ENCODE data around the gene DDX5. TPM values are rescaled to one million over a fixed set of nuclear protein-coding genes. Genes with fewer than 3 reads are reported as not detected.

DDX5 gene
- 100 to 1,000 TPM; 679 to 698 TPM for total RNA-seq

DNA sequence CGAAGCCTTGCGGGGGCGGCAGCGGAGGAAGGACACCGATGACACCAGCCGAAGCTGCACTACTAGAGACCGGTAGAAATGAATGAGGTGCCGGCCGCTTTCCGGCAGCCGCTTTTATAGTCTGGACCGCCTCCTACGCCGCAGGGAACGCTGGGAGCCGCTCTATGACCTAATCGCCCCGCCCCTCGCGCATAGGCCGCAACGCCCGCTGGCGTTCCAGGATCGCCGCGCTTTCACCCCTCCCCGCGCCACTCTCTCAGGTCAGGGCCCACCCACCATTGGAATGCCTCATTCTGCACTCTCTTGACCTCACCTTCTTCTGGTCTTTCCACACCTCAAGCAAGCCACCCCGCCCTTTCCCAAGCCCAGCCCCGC, at the start of gene DDX5:
TSS of gene DDX5 (minus strand) at position 89 of the 375 bp plus-strand sequence. CDS start 170 bp downstream, outside the sequence.
- POLR2A ChIA-PET, result interaction anchor here (0.5 to 4.4 kb wide), 9 partner anchors 10 to 230 kb away, joined by 3 to 90 read pairs (median 5); partner anchors contain the start of gene POLG2
- CTCF ChIA-PET, result interaction anchor here (1.0 to 1.4 kb wide), 3 partner anchors 9 to 15 kb away, joined by 4 to 15 read pairs (median 7); partner anchors contain the start of gene POLG2

DNA sequence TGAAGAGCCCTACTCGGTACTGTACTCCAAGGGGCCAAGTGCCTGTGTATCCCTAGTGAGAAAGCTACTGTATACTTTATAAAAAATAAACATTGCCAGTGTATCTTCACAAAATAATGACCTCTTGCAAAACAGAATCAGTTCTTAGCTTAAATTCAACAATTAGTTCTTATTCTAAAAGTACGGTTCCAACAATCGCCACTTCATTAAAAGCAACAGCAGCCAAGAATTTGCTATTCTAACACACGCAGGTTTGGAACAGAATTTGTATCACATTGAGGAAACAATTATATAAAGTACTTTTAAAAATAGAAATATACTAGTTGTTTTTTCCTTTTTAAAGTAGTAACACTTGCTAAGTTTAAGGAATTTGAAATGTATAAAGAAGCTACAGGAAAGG, 49.2 kb upstream of the DDX5 start:
- POLR2A ChIA-PET, result no interaction called here
- CTCF ChIA-PET, result no interaction called here

DNA sequence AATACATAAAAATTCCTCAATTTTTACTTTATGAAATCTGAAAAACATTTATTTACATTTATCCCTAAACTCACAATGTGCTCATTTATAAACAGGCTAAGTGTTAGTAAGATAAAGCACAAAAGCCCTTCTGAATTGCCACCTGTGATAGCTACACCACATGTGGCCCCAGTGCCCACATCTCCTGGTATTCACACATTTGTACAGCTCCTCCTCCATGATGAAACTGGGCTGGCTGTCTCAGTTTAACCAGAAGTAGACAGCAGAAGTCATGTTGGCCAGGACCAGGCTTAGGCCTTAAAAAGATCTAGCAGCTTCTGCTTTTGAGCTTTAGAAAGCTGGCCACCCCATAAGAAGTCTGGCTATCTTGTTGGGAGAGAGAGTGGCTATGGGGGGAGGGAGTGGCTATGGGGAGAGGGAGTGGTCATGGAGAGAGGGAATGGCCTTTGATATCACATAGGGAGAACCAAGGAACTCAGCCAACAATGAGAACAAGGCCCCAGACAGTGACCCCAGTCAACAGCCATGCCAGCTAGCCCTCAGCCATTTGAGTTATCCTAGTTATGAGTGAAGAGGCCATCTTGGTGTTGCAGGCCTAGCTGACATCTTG, 48.0 kb upstream of the DDX5 start:
- POLR2A ChIA-PET, result no interaction called here
- CTCF ChIA-PET, result no interaction called here

DNA sequence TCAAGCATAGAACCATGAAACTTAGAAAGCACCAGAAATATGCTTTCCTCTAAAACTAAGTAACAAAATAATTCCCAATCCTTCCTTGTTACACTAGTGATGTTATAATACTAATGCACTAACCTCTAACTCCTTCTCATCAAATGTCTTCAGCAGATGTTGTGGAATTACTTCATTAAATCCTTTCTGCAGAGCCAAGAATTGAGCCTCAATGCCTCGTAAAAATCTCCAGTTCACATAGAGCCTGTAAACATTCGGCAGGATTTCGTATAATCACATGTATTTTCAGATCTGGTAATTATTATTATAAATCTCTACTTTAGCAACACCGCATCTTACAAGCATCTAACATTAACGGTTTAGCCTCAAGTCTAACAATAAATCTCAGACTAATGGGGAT, 45.4 kb upstream of the DDX5 start:
- ChIA-PET POLR2A (no interaction called here), CTCF (no interaction called here)

DNA sequence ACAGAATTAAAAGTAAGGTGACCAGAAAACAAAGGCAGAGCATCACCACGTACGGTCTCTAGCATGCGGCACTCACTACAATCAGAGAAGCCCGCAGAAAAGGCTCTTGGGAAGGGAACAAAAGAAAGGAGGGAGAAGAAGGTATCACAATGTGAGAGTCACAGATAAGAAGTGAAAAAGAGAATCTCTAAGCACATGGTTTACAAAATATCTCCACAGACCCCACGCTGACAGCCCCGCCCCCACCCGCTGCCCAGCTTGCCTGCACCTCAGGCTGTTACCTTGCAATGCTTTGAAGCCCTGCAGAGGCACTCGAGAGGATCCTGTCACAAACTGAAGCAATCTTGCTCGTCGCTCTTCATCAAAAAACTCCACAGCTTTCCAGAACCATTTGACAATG, 41.2 kb upstream of the DDX5 start:
- POLR2A ChIA-PET, result no interaction called here
- CTCF ChIA-PET, result no interaction called here

DNA sequence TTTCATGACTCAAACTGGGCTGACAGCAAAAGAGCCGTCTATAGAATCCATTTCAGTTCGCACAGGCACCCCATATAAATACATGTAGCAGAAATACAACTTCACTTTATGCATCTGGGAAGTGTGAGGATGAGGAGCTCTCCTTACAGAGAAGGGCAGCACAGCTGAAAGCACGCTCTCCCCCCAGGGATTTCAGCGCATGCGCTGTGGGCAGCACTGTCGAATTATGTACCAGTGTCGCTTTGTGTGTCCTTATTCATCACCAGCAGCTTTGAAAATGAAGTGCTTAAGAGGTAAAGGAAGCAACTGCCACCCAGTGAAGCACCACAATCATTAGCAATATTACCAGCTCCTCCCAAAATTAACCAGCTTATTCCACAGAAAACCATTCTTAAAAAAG, 40.6 kb upstream of the DDX5 start:
- ChIA-PET CTCF (interaction anchor here (0.6 to 1.6 kb wide), 2 partner anchors 11 to 67 kb away, joined by 3 to 5 read pairs; no protein-coding TSS in a partner anchor), POLR2A (no interaction called here)

DNA sequence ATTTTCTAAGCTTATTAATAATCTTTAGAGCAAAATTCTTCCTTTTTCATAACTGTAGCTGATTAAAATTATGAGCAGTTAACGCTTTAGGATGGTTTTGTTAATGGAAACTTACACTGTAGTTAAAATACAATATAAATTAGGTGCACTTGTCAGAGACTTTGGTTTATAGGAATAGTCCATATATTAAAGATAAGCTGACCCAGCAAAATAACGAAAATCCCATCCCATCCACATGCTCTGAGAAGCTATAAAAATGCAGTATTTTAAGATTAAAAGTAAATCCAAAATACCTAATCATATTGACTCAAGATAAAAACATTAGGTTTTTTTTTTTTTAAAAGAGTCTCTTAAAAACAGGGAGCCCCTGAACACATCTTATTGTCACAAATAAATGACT, 38.7 kb upstream of the DDX5 start:
- CTCF ChIA-PET, result interaction anchor here (0.5 to 0.6 kb wide), 2 partner anchors 70 to 191 kb away, joined by 3 read pairs; no protein-coding TSS in a partner anchor
- POLR2A ChIA-PET, result no interaction called here

DNA sequence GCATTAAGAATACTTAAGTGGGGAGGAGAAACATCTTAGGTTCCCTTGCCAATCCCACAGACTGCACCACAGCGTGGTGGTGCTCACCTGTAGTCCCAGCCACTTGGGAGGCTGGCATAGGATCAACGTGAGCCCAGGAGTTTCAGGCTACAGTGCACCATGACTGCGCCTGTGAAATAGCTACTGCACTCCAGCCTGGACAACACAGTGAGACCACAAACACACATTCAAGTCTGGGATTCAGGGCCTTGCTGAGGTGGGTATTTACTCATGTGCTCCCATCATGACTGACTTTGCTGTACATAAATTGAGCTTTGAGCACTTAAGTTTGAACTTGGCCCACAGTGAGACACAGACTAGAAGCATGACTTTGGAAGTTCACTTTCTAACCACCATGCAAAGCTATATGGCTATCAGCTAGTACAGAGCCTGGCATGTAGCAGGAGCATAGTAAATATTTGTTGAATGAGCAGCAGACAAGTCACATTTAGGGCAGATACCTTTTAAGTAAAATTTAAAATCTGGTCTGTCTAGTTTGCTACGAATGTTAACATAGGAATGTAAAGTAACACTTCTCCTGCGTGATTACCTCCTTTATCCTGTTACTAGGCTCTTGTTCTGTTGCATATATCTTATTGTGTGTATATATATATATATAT, 34.2 kb upstream of the DDX5 start:
- POLR2A ChIA-PET, result no interaction called here

DNA sequence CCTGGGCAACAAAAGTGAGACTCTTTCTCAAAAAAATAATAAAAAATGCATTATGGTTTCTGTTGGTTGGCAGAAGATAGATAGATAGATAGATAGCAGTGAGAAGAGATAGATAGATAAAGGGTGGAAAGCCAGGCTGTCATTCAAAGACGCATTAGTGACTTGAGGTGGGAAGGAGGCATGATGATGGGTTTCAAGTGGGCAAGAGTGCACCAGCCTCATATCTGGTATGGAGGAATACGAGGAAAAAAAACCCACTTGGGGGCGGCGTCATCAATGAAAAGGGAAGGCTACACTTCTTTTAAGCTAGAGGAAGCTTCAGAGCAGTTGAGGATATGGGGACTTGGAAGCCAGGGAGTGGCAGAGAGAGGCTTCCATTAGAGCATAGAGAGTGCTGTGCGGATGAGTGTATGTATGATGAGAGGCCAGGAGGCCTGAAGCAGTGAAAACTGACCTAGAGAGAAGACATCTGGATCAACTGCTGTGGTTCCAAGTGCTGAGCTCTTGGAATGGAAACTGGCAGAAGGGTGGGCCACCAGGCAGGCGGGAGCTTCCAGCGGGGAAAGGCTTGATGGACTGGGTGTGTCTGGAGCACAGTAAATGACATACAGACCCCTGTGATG, 32.5 kb upstream of the DDX5 start:
- ChIA-PET CTCF (interaction anchor here (0.6 kb wide), 1 partner anchor 10 kb away, joined by 5 read pairs; no protein-coding TSS in a partner anchor), POLR2A (no interaction called here)

More for the DNA sequence above, 34.2 kb upstream of the DDX5 start:
- CTCF ChIA-PET, result no interaction called here

DNA sequence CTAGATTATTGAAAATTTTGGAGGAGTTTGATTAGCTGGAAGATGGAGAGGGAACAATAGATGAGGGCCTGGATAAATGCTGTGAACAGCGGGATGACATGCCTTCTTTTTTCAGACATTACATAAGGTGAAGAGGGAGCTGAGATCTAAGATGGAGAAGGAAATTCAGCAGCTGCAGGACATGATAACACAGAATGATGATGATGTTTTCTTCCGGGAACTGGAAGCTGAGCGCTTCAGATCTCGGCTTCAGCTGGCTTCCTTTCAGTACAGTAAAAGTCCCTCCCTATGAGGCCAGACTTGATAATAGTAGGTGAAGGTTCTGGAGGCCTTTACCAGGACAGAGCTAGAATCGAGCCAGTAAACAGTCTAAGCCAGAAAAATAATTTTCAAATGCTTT, 31.4 kb upstream of the DDX5 start:
- ChIA-PET POLR2A (interaction anchor here (0.6 kb wide), 1 partner anchor 82 kb away, joined by 3 read pairs; no protein-coding TSS in a partner anchor), CTCF (no interaction called here)

DNA sequence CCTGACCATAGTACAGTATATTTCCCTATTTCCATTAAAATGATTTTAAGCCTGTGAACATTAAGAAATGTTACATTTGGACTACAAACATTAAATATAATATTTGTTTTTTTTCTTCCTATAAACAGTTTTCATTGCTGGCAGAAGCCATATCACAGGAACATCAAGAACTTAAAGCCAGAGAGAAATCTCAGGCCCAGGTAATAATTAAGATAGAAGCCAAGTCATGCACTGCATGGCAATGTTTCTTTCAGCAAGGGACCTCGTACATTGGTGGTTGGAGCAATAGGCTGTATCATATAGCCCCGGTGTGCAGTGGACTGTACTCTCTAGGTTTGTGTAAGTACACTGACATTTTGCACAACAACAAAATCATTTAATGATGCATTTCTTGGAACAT, 30.8 kb upstream of the DDX5 start:
- POLR2A ChIA-PET, result no interaction called here
- CTCF ChIA-PET, result no interaction called here

DNA sequence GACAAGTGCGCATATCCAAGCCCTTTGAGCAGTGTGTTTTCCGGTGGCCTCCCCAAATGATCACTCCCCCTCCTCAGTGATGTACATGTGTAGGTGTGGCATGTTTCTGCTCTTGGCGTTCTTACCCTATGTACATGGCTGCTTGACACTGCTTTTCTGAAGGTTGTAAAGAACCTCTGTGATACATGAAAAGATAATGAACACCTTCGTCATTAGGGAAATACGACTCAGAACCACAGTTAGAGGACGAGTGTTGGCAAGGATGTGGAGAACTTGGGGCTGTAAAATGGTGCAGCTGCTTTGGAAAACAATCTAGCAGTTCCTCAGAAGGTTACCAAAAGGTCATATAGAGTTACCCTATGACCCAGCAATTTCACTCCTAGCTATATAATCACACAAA, 29.3 kb upstream of the DDX5 start:
- ChIA-PET POLR2A (no interaction called here), CTCF (interaction anchor here (1.9 kb wide), 1 partner anchor 11 kb away, joined by 5 read pairs; no protein-coding TSS in a partner anchor)

DNA sequence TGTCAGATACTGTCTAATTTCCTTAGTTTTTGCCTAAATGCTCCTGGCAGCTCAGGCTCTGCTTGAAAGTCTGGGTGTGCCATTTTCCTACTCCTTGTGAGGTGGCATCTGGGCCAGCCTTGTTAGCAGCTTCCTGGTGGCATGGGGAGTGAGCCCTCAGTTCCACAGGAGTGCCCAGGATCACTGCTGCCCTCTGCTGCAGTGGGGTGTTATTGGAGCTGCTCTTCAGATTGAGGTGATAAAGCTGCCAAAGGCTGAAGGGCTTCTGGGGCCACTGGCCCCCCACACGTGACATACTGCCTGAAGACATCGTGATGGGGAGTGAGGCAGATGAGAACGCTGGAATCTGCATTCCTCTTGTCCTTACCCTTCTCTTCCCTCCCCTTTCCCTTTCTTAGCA, 28.1 kb upstream of the DDX5 start:
- ChIA-PET POLR2A (no interaction called here), CTCF (no interaction called here)

DNA sequence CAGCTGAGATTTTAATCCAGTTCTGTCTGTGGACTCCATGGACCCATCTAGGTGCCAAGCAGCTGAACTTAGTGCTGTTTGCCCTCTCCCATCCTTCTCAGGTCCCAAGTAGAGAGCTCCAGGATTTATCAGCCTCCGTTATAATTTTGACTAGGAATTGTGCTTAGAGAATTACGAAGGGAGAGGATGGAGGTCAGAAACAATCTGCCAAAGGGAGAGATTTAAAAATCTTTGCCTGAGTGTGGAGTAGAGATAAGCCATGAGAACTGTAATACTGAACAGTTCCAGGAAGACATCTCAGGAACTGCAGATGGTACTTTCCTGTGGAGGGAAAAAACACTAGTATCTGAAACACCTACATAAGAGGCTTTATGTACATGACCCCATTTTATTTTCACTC, 27.7 kb upstream of the DDX5 start:
- POLR2A ChIA-PET, result no interaction called here
- CTCF ChIA-PET, result no interaction called here

DNA sequence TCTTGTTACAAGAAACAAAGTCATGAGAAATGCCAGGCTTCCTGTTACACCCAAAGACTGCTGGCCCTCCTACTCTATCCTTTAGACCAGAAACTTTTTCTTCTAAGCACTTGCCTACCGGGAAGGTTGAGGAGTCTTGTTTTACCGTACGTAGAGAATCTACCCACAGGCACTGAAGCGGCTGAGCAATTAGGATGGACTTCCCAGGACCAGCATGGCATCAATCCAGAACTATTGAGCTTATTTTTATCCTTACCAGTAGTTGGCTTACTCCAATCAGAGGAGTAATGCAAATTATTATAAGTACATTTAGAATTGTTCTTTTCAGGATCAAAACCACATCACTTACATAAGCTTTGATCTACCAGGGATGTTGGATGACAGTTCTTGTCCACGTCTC, 26.3 kb upstream of the DDX5 start:
- ChIA-PET POLR2A (interaction anchor here (0.5 kb wide), 1 partner anchor 32 kb away, joined by 3 read pairs; no protein-coding TSS in a partner anchor), CTCF (no interaction called here)

DNA sequence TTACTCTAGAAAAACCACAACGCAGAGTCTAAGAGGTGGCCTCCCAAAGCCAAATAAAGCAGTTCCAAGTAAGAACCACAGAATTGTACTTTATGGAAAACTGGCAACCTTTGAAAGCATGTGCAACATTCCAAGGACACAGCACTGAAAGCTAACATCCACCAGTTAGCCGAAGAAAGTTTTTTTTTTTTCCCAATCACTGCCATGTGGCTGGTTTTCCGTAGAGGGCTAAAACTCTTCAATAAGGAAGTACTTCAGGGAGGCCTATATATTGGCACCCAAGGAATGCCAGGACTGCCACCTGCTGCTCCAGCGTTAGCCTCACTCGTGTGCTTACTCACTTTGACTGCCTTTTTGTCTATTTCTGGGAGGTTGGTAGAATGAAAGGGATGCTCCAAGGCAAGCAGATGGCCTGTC, 25.9 kb upstream of the DDX5 start:
- ChIA-PET POLR2A (interaction anchor here (0.5 kb wide), 1 partner anchor 33 kb away, joined by 3 read pairs; no protein-coding TSS in a partner anchor), CTCF (no interaction called here)

DNA sequence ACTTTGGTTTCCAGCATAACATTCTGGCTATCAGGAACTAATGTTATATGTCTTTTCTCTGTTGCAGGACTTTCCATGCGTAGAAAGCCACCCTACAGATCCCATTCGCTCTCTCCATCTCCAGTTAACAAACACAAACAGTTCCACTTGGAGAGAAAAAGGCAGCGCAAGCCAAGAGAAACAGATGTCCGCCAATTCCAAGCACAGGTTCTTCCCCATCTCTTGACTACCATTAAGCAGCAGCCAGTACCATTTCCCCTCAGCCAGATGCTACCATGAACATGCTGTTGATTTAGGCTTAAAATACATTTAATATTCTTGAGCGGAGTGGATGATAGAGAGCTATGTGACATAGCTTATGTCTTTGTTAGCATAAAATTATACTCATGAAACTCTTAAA, 23.1 kb upstream of the DDX5 start:
- POLR2A ChIA-PET, result no interaction called here
- CTCF ChIA-PET, result interaction anchor here (1.3 kb wide), 1 partner anchor 120 kb away, joined by 3 read pairs; no protein-coding TSS in a partner anchor

DNA sequence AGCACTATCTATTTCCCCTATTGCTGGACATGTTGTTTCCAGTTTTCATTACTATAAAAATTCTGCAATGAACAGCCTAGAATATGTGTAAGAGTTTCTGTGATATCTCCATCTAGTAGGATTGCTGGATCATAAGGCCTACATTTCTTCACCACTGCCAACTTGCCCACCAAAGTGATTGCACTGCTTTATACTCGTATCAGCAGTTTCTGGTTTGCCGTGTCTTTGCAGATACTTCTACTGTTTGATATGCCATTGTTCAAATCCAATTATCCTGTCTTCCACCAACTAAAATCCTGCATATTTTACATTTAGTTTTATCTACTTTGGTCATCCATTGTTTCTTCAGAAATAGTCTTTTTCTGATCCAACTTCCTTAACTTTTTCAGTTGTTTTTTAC, 21.8 kb upstream of the DDX5 start:
- ChIA-PET POLR2A (no interaction called here), CTCF (no interaction called here)

DNA sequence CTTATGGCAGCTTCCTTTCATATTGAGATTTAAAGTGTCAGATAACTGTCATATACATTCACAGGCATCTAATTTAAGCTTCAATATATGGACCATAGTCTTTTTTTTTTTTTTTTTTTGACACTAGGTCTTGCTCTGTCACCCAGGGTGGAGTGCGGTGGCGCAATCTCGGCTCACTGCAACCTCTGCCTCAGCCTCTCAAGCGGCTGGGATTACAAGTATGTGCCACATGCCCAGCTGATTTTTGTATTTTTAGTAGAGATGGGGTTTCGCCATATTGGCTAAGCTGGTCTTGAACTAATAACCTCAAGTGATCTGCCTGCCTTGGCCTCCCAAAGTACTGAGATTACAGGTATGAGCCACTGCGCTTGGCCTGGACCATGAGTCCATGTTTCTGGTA, 14.3 kb upstream of the DDX5 start:
- CTCF ChIA-PET, result interaction anchor here (0.6 kb wide), 1 partner anchor 209 kb away, joined by 4 read pairs; no protein-coding TSS in a partner anchor
- POLR2A ChIA-PET, result interaction anchor here (0.6 kb wide), 2 partner anchors 22 to 60 kb away, joined by 4 to 5 read pairs; no protein-coding TSS in a partner anchor

DNA sequence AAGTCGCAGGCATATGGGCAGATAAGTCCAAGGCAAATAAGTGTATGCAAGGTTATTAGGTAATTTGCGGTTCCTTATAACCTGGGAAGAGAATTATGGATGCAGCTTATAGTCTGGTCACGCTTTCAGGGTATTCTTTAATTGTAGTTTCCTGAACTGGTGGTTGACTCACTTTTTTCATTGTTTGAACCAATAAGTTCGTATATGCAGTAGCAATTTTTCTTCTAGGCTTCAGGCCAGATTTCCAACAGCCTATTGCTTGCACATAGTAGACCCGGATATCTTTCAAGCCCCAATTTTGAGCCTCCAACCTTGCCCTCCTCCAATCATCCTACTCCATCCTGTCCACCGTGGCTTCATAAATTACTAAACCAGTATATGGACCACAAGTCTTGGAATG, 13.5 kb upstream of the DDX5 start:
- CTCF ChIA-PET, result interaction anchor here (0.6 kb wide), 1 partner anchor 210 kb away, joined by 4 read pairs; no protein-coding TSS in a partner anchor
- POLR2A ChIA-PET, result interaction anchor here (0.6 kb wide), 2 partner anchors 21 to 61 kb away, joined by 4 to 5 read pairs; no protein-coding TSS in a partner anchor
